GM23338 (cell line): Measurements from ENCODE around the gene TMEM61. TPM values are rescaled to one million over a fixed set of nuclear protein-coding genes. Genes with fewer than 3 reads are reported as not detected.

Source experiments
- ATAC-seq: fragments of 200-7000 bp; cut with Tn5 transposase; 3 replicates; pipeline ENCODE4 v1.9.1; 2020
- DNase-seq: peaks from one replicate; pipeline ENCODE4 v3.0.0-alpha.2; 2015; ENCODE audit warnings: low spot score
- H2AFZ ChIP-seq: fragments of 200-600 bp; sonication (generic); 2 replicates; pipeline ENCODE4 v1.8.0; 2016; ENCODE audit warnings: antibody characterized with exemption, mild to moderate bottlenecking, moderate library complexity
- H3F3A ChIP-seq: fragments of 200-600 bp; sonication (generic); replicated peaks from 2 replicates; pipeline ENCODE4 v1.8.0; 2017; ENCODE audit warnings: antibody characterized with exemption, mixed run types, low read depth
- H3K27ac ChIP-seq: fragments of 200-600 bp; sonication (generic); 2 replicates; pipeline ENCODE4 v1.6.1; 2016; ENCODE audit warnings: low read depth
- H3K27me3 ChIP-seq: fragments of 200-600 bp; sonication (generic); 2 replicates; pipeline ENCODE4 v1.8.0; 2016; ENCODE audit warnings: mild to moderate bottlenecking, mixed run types, moderate library complexity; ENCODE audit not compliant: insufficient read depth
- H3K36me3 ChIP-seq: fragments of 200-600 bp; sonication (generic); 2 replicates; pipeline ENCODE4 v1.8.0; 2016; ENCODE audit warnings: mild to moderate bottlenecking; ENCODE audit not compliant: insufficient read depth
- H3K4me1 ChIP-seq: fragments of 200-600 bp; sonication (generic); 2 replicates; pipeline ENCODE4 v1.8.0; 2016; ENCODE audit warnings: mild to moderate bottlenecking, moderate library complexity; ENCODE audit not compliant: insufficient read depth
- H3K4me2 ChIP-seq: fragments of 200-600 bp; sonication (generic); 2 replicates; pipeline ENCODE4 v1.7.1; 2017; ENCODE audit warnings: mixed run types
- H3K4me3 ChIP-seq: fragments of 200-600 bp; sonication (generic); 2 replicates; pipeline ENCODE4 v1.6.1; 2016; ENCODE audit warnings: mixed run types
- H3K79me2 ChIP-seq: fragments of 200-600 bp; sonication (generic); replicated peaks from 2 replicates; pipeline ENCODE4 v1.8.0; 2017; ENCODE audit warnings: mild to moderate bottlenecking; ENCODE audit not compliant: insufficient read depth
- H3K9me2 ChIP-seq: fragments of 200-600 bp; sonication (generic); 2 replicates; pipeline ENCODE4 v1.8.0; 2017; ENCODE audit not compliant: insufficient read depth
- H4K20me1 ChIP-seq: fragments of 200-600 bp; sonication (generic); replicated peaks from 2 replicates; pipeline ENCODE4 v1.8.0; 2017; ENCODE audit warnings: mild to moderate bottlenecking; ENCODE audit not compliant: insufficient read depth
- H3K27ac Mint-ChIP-seq: 2 replicates; pipeline ENCODE4 v1.8.0; 2020; ENCODE audit warnings: inconsistent platforms, mild to moderate bottlenecking, moderate library complexity, mixed read lengths
- H3K27me3 Mint-ChIP-seq: 3 replicates; pipeline ENCODE4 v1.8.0; 2022; ENCODE audit warnings: low read depth, mild to moderate bottlenecking, moderate library complexity, mixed read lengths, inconsistent platforms; ENCODE audit not compliant: insufficient read depth, poor library complexity
- H3K36me3 Mint-ChIP-seq: 3 replicates; pipeline ENCODE4 v1.8.0; 2021; ENCODE audit warnings: low read depth, mild to moderate bottlenecking, inconsistent platforms, moderate library complexity, mixed read lengths
- H3K4me1 Mint-ChIP-seq: 3 replicates; pipeline ENCODE4 v1.8.0; 2020; ENCODE audit warnings: mild to moderate bottlenecking, inconsistent platforms, mixed read lengths
- H3K4me3 Mint-ChIP-seq: 3 replicates; pipeline ENCODE4 v1.8.0; 2021; ENCODE audit warnings: moderate library complexity, mild to moderate bottlenecking, inconsistent platforms, mixed read lengths
- H3K9me3 Mint-ChIP-seq: 3 replicates; pipeline ENCODE4 v1.8.0; 2020; ENCODE audit warnings: moderate library complexity, mild to moderate bottlenecking, inconsistent platforms, mixed read lengths
- EZH2 ChIP-seq: fragments of 200-600 bp; sonication (generic); IDR thresholded peaks from one replicate; pipeline ENCODE4 v1.8.0; 2017; ENCODE audit warnings: antibody characterized with exemption, mild to moderate bottlenecking, low read depth; ENCODE audit not compliant: unreplicated experiment
- EZH2phosphoT487 ChIP-seq: fragments of 200-600 bp; sonication (generic); IDR thresholded peaks from one replicate; pipeline ENCODE4 v1.8.1; 2018; ENCODE audit warnings: antibody characterized with exemption; ENCODE audit not compliant: unreplicated experiment
- JUNB ChIP-seq: IDR thresholded peaks from one replicate; pipeline ENCODE4 v1.6.1; 2016; ENCODE audit warnings: antibody characterized with exemption; ENCODE audit not compliant: unreplicated experiment
- NANOG ChIP-seq: IDR thresholded peaks from 2 replicates; pipeline ENCODE4 v1.6.1; 2016; ENCODE audit warnings: antibody characterized with exemption, borderline replicate concordance
- POLR2AphosphoS5 ChIP-seq: IDR thresholded peaks from 2 replicates; pipeline ENCODE4 v1.6.1; 2016; ENCODE audit warnings: antibody characterized with exemption, low read depth
- STAT1 ChIP-seq: IDR thresholded peaks from one replicate; pipeline ENCODE4 v1.6.1; 2016; ENCODE audit warnings: antibody characterized with exemption; ENCODE audit not compliant: unreplicated experiment
- ZNF114 ChIP-seq: fragments of 250-450 bp; sonication (Bioruptor Pico); IDR thresholded peaks from 2 replicates; pipeline ENCODE4 v1.5.0; 2020; ENCODE audit warnings: mild to moderate bottlenecking, moderate library complexity
- long read RNA-seq: library from polyadenylated mRNA; unstranded; transcript quantifications from one replicate; pipeline ENCODE4 v2.0.0, GENCODE V29; 2020; ENCODE audit not compliant: unreplicated experiment
- polyA plus RNA-seq: library from polyadenylated mRNA; unstranded; fragments of >200 nt; fragmentation: Nextera tagmentation; extraction: Ambion mirVana; gene quantifications from 2 replicates; pipeline ENCODE4 v1.2.1, GENCODE V29; 2016
- total RNA-seq: library from RNA; depleted of rRNA; stranded (reverse); fragments of >200 nt; shearing (Covaris generic); gene quantifications from 2 replicates; pipeline ENCODE4 v1.2.3, GENCODE V29; 2014; rRNA removed
- TF ChIP-seq, protein P1 (sequence below): IDR thresholded peaks from one replicate; pipeline ENCODE4 v1.6.1; 2018; ENCODE audit warnings: antibody characterized with exemption; ENCODE audit not compliant: unreplicated experiment
- TF ChIP-seq, protein P2 (sequence below): fragments of 250-450 bp; sonication (Bioruptor Pico); IDR thresholded peaks from 2 replicates; pipeline ENCODE4 v1.5.0; 2020; ENCODE audit warnings: mild to moderate bottlenecking, moderate library complexity

TMEM61 gene
- 1.7 and 2.0 TPM in 2 replicates for total RNA-seq
- 1.8 and 3.6 TPM in 2 replicates for polyA plus RNA-seq
- long read RNA-seq, partial matches to known transcripts = 0 of 1 reads
- long read RNA-seq, other reads (novel, unspliced or antisense) = 1 of 1 reads

DNA sequence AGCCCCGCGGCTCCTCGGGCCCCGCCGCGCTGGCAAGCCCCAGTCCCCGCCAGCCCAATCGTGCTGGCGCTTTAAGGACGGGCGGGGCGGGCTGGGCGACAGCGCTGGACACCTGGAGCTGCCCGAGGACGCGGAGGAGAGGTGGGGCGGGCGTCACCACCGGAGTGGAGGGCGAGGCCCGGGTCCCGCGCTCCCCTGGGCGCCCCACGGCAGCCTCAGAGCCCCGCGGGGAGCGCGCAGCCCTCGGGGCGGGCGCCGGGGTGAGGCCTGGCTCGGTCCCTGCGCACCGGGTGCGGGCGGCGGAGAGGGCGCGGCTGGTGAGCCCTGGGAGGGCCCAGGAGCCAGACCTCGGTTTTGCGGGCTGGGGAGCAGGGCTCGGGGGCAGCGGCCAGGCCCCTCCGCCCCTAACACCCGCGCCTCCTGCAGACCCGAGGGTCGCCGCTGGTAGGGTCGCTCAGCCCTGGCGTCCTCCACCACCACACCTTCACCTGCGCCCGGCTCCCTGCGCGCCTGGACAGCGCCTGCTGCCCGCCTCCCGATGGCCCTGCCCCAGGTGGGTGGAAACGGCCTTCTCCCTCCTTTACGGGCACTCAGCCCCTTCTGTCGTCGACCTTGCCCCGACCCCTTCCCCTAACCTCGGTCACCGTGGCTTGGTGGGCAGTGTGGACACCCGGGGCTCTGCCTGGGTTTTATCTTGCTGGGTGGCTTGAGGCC lies at the start of gene TMEM61:
Gene TMEM61, plus strand, starts transcription at position 101 of the 714 bp plus-strand sequence. Its CDS starts 438 bp downstream, at position 539.
- Histone ChIP-seq H3K9me2 (no peaks in the 10 kb centered on the region), H3F3A (no peaks in the 10 kb centered on the region), H2AFZ (peak within 1 kb of the TSS; percentile 81), H3K79me2 (no peaks in the 10 kb centered on the region), H3K4me3 (peak within 1 kb of the TSS; percentile 62), H3K27me3 (peaks cover 29% of the 10 kb centered on the region), H3K36me3 (no peaks in the 10 kb centered on the region), H3K4me1 (peaks cover 27% of the 10 kb centered on the region), H3K4me2 (peak within 1 kb of the TSS; percentile 83), H3K27ac (no peak within 1 kb of the TSS), H4K20me1 (no peaks in the 10 kb centered on the region)
- peak within 1 kb of the TSS; percentile 69 for H3K4me3 Mint-ChIP-seq
- TF ChIP-seq, protein P1, sequence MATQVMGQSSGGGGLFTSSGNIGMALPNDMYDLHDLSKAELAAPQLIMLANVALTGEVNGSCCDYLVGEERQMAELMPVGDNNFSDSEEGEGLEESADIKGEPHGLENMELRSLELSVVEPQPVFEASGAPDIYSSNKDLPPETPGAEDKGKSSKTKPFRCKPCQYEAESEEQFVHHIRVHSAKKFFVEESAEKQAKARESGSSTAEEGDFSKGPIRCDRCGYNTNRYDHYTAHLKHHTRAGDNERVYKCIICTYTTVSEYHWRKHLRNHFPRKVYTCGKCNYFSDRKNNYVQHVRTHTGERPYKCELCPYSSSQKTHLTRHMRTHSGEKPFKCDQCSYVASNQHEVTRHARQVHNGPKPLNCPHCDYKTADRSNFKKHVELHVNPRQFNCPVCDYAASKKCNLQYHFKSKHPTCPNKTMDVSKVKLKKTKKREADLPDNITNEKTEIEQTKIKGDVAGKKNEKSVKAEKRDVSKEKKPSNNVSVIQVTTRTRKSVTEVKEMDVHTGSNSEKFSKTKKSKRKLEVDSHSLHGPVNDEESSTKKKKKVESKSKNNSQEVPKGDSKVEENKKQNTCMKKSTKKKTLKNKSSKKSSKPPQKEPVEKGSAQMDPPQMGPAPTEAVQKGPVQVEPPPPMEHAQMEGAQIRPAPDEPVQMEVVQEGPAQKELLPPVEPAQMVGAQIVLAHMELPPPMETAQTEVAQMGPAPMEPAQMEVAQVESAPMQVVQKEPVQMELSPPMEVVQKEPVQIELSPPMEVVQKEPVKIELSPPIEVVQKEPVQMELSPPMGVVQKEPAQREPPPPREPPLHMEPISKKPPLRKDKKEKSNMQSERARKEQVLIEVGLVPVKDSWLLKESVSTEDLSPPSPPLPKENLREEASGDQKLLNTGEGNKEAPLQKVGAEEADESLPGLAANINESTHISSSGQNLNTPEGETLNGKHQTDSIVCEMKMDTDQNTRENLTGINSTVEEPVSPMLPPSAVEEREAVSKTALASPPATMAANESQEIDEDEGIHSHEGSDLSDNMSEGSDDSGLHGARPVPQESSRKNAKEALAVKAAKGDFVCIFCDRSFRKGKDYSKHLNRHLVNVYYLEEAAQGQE = peak; percentile 41
- no peak for TF ChIP-seq POLR2AphosphoS5
- H3K36me3 Mint-ChIP-seq = no peaks in the 10 kb centered on the region
- H3K4me1 Mint-ChIP-seq = peaks cover 28% of the 10 kb centered on the region
- H3K27me3 Mint-ChIP-seq = peaks cover 22% of the 10 kb centered on the region
- no peaks in the 10 kb centered on the region for H3K9me3 Mint-ChIP-seq
- peak; percentile 80 for ATAC-seq
- DNase-seq = peak; percentile 71
- H3K27ac Mint-ChIP-seq = no peak within 1 kb of the TSS

DNA sequence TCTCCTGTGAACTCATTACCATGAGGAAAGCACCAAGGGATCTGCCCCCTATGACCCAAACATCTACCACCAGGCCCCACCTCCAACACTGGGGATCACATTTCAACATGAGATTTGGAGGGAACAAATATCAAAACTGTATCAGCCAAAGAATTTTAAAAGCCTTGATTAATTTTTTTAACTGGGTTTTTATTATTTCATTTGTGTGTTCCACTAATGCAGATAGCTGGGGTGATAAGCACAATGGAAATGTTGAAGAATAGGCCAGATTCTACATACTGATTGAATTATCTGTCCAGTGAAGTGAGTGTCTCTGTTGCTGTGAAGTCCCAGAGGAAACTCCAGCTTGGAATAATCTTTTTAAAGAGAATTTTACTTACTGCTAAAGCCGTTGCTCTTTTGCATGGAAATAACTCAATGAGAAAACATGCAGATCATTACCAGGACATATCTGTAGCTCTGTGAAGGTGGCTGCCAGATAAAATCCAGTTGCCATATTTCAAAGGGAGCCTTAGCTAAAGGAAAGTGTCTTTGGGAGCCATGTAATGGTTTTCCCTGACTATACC lies 49.1 kb upstream of the TMEM61 start:
- no peak overlapping the region for H3K4me3 Mint-ChIP-seq
- peaks cover 13% of the 10 kb centered on the region; the same call in 2 of the 3 replicates for H3K36me3 Mint-ChIP-seq
- no peak overlapping the region for H3K4me2 ChIP-seq
- ATAC-seq = no peak
- no peaks in the 10 kb centered on the region for H3F3A ChIP-seq
- H3K4me1 ChIP-seq = no peaks in the 10 kb centered on the region
- H3K27me3 ChIP-seq = no peaks in the 10 kb centered on the region
- peaks cover 32% of the 10 kb centered on the region for H3K9me3 Mint-ChIP-seq
- H3K79me2 ChIP-seq = no peaks in the 10 kb centered on the region
- no peak overlapping the region for H3K4me3 ChIP-seq
- no peaks in the 10 kb centered on the region for H3K9me2 ChIP-seq
- no peak overlapping the region for H3K27ac ChIP-seq
- no peaks in the 10 kb centered on the region for H4K20me1 ChIP-seq
- H3K36me3 ChIP-seq = no peaks in the 10 kb centered on the region
- H2AFZ ChIP-seq = no peak overlapping the region
- H3K27me3 Mint-ChIP-seq = no peaks in the 10 kb centered on the region
- H3K27ac Mint-ChIP-seq = no peak overlapping the region
- H3K4me1 Mint-ChIP-seq = no peaks in the 10 kb centered on the region
- no peak for DNase-seq
- TF ChIP-seq EZH2 (no peak), JUNB (no peak), NANOG (no peak), ZNF114 (no peak), EZH2phosphoT487 (no peak), STAT1 (no peak)
- TF ChIP-seq, protein P2, sequence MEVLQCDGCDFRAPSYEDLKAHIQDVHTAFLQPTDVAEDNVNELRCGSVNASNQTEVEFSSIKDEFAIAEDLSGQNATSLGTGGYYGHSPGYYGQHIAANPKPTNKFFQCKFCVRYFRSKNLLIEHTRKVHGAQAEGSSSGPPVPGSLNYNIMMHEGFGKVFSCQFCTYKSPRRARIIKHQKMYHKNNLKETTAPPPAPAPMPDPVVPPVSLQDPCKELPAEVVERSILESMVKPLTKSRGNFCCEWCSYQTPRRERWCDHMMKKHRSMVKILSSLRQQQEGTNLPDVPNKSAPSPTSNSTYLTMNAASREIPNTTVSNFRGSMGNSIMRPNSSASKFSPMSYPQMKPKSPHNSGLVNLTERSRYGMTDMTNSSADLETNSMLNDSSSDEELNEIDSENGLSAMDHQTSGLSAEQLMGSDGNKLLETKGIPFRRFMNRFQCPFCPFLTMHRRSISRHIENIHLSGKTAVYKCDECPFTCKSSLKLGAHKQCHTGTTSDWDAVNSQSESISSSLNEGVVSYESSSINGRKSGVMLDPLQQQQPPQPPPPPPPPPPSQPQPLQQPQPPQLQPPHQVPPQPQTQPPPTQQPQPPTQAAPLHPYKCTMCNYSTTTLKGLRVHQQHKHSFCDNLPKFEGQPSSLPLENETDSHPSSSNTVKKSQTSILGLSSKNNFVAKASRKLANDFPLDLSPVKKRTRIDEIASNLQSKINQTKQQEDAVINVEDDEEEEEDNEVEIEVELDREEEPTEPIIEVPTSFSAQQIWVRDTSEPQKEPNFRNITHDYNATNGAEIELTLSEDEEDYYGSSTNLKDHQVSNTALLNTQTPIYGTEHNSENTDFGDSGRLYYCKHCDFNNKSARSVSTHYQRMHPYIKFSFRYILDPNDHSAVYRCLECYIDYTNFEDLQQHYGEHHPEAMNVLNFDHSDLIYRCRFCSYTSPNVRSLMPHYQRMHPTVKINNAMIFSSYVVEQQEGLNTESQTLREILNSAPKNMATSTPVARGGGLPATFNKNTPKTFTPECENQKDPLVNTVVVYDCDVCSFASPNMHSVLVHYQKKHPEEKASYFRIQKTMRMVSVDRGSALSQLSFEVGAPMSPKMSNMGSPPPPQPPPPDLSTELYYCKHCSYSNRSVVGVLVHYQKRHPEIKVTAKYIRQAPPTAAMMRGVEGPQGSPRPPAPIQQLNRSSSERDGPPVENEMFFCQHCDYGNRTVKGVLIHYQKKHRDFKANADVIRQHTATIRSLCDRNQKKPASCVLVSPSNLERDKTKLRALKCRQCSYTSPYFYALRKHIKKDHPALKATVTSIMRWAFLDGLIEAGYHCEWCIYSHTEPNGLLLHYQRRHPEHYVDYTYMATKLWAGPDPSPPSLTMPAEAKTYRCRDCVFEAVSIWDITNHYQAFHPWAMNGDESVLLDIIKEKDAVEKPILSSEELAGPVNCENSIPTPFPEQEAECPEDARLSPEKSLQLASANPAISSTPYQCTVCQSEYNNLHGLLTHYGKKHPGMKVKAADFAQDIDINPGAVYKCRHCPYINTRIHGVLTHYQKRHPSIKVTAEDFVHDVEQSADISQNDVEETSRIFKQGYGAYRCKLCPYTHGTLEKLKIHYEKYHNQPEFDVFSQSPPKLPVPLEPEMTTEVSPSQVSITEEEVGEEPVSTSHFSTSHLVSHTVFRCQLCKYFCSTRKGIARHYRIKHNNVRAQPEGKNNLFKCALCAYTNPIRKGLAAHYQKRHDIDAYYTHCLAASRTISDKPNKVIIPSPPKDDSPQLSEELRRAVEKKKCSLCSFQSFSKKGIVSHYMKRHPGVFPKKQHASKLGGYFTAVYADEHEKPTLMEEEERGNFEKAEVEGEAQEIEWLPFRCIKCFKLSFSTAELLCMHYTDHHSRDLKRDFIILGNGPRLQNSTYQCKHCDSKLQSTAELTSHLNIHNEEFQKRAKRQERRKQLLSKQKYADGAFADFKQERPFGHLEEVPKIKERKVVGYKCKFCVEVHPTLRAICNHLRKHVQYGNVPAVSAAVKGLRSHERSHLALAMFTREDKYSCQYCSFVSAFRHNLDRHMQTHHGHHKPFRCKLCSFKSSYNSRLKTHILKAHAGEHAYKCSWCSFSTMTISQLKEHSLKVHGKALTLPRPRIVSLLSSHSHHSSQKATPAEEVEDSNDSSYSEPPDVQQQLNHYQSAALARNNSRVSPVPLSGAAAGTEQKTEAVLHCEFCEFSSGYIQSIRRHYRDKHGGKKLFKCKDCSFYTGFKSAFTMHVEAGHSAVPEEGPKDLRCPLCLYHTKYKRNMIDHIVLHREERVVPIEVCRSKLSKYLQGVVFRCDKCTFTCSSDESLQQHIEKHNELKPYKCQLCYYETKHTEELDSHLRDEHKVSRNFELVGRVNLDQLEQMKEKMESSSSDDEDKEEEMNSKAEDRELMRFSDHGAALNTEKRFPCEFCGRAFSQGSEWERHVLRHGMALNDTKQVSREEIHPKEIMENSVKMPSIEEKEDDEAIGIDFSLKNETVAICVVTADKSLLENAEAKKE = no peak
